DOHH2 (cell line): ENCODE results near the gene VASH1.

Experiments used
- CTCF ChIP-seq: fragments of 200-600 bp; sonication (generic); IDR thresholded peaks from one replicate; pipeline ENCODE4 v1.5.1; 2014; ENCODE audit warnings: antibody characterized with exemption, mild to moderate bottlenecking, low read depth, low read length; ENCODE audit not compliant: poor library complexity, severe bottlenecking
- EZH2phosphoT487 ChIP-seq: fragments of 200-600 bp; sonication (generic); IDR thresholded peaks from 2 replicates; pipeline ENCODE4 v1.6.1; 2017; ENCODE audit warnings: borderline replicate concordance, mild to moderate bottlenecking, antibody characterized with exemption, low read length, moderate library complexity, mixed read lengths

DNA sequence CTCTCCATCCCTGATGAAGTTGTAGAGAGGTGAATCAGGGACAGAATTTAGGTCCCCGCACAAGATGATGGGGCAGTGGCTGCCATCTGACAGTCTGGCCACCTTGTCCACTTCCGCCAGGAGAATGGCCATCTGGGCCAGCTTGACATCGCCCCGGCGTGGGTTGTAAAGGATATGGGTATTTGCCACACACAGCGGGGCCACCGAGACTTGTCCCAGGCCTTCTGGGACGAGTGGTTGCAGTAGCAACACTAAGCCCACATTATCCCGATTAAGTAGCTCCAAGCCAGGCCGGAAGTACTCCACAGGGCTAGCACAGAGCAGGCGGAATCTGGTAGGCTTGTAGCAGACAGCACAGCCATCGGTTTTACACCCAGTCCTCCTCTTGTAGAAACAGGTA is 45.2 kb downstream of the VASH1 start:
- TF ChIP-seq CTCF (no peak), EZH2phosphoT487 (no peak)
